Anterior cingulate cortex (tissue), 58 donors: Measurements from ENCODE around the gene PPT1.
"Not testable (repeated sequence)": the region's sequence is repeated elsewhere in the genome, so short reads cannot be mapped to it uniquely, and the experiment has no call there.

Source experiments
- DNase-seq, 58 donors: peaks; one replicate each; lab custom pipeline; 2025; lab: John Stamatoyannopoulos, UW

The PPT1 gene

DNA sequence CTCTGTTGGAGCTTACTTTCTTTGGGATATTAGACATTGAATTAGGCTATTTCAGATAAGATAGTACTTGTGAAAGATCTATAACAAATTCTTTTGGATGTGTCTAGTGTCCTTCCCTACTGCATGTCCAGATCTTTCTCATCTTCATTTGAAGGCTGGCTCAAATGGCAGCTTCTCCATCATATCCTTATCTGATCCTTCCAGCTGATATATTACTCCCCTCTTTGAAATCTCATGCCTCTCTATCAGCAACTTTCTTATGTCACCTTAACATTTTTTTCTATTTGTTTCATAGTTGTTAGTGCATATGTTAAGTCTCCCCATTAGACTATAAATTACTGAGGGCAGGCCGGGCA lies 39.0 kb downstream of the PPT1 start:
- DNase-seq, result no peak

- DNase-seq, result peak in 1 of 58 donors; percentile 15
Observed at GRCh38 chr1:40057310-40058030, 39.6 kb downstream of the PPT1 start.

DNA sequence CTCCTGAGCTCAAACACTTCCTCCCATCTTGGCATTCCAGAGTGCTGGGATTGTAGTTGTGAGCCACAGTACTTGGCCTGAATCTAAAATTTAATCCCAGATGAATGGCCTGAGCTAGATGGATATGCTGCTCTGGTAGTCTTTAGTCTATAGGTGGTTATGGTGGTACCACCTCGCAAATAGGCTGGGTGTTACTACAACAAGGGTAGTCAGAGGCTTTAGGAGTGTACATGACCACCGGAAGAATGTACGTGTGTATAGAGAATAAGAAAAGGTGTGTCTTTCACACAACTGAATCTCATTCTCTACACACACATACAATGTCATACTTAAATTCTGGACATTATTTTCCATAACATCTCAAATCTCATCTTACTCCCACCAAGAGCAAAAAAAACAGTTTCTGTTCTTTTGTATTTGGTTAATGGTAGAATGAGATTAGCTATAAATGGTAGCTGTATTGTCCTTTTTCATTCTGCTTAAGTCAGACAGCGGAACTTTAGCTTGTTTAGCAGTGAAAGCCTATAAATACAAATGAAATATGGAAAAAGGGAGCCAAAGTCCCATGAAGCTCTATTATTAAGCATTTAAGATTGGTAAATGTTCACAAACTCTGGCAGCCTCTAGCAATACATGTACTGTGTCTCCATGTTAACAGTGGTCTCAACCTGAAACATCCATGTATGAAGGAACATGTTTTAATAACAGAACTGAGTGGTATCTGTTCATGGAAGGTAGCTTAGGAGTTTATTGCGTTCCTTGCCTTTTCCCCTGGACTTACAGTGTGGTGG lies 40.3 kb downstream of the PPT1 start:
- no peak for DNase-seq

GRCh38 chr1:40053138-40053887 lies 43.7 kb downstream of the PPT1 start:
- no peak for DNase-seq

- no peak for DNase-seq
Observed at GRCh38 chr1:40050863-40051262, 46.2 kb downstream of the PPT1 start.

GRCh38 chr1:40049725-40050124 lies 47.3 kb downstream of the PPT1 start:
- no peak for DNase-seq

- DNase-seq, result no peak
Observed at GRCh38 chr1:40047769-40048168, 49.3 kb downstream of the PPT1 start.

- DNase-seq, result no peak
Observed at GRCh38 chr1:40047276-40047675, 49.8 kb downstream of the PPT1 start.

DNA sequence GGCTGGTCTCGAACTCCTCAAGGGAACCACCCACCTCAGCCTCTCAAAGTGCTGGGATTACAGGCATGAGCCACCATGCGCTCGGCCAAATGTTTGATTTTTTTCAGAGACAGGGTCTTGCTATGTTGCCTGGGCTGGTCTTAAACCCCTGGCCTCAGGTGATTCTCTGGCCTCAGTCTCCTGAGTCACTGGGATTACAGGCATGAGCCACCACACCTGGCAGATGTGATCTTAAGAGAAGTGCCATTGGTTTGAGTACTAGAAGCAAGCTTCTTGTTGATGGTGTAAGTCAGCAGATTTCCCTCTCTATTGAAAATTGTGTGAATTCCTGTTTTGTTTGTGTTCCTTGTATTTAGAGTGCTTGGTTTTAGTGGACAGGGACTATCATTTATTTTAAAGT lies 51.3 kb downstream of the PPT1 start:
- no peak for DNase-seq

GRCh38 chr1:40045182-40045581 lies 51.9 kb downstream of the PPT1 start:
- DNase-seq, result no peak

DNA sequence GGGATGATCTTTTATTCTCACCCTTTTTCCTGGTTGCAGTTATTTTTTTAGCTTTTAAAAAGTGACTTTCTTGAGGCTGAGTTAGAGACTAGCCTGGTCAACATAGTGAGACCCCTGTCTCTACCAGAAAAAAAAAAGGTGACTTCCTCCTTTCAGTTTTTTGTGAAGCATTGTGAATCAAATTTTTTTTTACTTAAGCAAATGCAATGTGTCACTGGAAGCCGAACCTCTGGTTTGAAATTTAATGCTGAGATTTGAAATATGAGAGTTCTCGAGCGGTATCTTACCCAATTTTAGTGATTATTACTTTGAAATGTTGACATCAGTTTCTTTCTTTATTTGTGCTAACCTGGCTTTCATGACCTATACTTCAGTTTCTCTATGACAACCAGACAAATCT lies 52.9 kb downstream of the PPT1 start:
- no peak for DNase-seq

GRCh38 chr1:40042341-40042740 lies 54.7 kb downstream of the PPT1 start:
- no peak for DNase-seq

DNA sequence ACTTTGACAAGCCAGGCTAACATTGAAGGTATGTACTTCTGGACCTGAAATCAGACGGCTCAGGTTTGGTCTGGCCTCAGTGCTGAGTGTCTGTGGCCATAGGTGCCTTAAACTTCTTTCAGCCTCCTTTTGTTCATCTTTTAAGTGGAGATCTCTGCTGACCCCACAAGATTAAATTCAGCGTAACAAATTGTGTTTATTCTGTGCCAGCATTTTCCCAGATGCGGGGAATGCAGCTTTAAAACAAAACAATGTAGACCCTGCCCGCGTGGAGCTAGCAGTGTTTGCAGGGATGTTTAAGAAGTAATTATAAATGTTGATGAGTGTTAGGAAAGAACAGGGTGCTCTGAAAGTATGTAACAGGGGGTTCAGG lies 55.6 kb downstream of the PPT1 start:
- DNase-seq, result no peak

DNA sequence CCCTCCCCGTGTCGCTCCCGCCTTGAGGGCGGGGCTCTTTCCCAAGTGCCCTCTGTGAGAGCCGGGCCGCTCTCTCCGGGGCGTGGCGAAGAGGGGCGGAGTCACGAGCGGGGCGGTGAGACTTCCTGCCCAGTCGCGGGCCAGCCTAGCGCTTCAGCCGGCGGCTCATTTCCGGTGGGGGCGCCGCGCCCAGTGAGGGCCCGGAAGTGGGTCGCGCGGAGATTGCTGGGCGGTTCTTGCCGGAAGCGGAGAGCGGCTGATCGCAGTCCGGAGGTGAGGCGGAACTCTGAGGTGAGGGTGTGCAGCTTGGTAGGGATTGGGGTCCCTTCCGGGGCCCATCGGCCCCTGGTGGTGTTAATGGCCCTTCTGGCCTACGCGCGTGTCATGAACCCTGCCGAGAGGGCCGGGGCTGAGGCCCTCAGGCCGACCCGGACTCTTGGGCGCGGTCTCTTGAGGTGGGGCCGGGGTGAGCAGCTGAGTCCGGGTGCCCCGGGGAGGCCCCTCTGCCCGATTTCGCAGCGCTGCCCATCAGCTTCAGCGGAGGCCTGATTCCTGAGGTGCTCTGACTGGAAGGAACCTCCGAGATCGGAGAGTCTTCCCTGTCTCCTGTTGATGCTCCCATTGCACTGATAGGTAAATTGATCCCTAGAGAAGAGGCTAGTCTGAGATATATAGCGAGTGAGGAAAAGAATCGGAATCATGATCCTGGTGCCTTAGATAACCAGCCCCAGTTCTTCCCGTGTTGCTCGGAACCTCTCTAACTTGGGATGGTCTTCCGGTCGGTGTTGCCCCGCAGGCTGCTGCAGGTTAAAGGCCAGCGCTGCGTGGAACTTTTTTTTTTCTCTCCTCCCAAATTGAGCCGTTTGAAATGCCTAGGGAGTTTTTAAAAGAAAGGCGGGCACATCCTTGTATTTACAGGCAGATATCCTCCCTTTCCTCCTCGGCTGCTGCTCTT lies 56.3 kb downstream of the PPT1 start, which contains the start of gene CAP1:
TSS of gene CAP1 (plus strand) at position 219 of the 955 bp plus-strand sequence. CDS start 18,618 bp downstream, outside the sequence.
- peak; percentile 72 to 100 (median 98) for DNase-seq

DNA sequence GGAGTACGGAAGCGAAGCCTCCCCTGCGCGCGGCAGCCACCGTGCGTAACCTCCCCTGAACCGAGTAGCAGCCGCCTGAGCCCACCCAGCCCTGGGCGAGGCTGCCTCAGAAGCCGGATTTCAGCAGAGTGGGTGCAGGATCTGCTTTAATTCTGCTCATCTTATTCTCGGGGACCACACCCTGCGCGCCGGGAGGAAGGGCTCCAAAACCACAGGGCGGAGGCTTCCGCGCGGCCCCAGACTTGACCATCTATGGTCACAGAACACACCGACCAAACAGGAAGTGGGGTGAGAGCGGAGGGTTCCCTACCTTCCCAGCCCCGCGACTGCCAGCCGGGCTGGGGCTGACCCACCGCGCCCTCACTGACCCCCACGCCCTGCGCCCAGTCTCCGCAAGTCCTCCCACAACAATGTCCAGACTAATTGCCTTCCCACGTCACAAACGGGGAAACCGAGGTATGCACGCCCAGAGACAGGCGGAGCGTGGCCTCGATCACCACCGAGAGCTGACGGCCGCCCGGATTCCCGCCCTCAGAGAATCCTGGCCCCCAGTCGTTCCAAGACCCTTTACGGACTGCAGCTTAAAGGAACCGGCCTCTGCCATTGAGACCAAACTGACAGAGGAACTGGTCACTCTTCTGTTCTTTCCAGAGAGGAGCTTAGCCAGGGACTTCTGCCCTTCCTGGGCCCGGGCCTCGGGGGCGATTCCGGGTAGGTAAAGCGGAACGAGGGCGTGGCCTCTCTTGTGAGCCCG lies 57.1 kb downstream of the PPT1 start:
- DNase-seq, result peak in 53 of 58 donors; percentile 23 to 83 (median 64)

- DNase-seq, result peak in 28 of 58 donors; percentile 40 to 82 (median 64)
Observed at GRCh38 chr1:40039245-40039756, 57.8 kb downstream of the PPT1 start.

DNA sequence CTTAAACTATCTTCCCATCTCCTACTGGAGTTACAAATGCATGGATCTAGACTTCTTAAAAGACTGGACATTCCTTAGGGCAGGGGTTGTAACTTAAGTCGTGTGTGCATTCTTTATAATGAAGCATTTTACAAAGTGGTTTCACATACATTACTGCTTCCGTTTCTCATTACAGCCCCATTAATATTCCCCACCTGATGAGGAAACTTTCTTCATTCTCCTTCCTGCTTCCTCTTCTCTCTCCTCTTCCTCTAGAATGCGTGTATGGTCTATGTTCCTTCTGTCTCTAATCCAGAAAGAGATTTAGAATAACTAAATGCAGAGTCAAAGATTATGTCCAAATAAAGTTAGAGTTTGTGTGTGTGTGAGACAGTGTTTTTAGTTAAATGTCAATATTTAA lies 58.4 kb downstream of the PPT1 start:
- no peak for DNase-seq

DNA sequence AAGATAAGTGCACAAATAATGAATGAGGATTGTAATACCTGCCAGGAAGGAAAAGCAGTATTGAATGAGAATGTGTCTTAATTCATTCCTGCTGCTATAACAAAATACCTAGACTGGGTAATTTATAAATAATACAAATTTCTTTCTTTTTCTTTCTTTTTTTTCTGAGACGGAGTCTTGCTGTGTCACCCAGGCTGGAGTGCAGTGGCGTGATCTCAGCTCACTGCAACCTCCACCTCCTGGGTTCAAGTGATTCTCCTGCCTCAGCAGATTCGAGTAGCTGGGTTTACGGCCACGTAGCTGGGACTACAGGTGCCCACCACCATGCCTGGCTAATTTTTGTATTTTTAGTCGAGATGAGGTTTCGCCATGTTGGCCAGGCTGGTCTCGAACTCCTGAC lies 59.8 kb downstream of the PPT1 start:
- DNase-seq, result not testable (repeated sequence)

- peak in 41 of 58 donors; percentile 8 to 61 (median 24) for DNase-seq
Observed at GRCh38 chr1:40036574-40036973, 60.5 kb downstream of the PPT1 start.
